OCI-LY1 (cell line): Measurements from ENCODE around the gene LARP6.

Source experiments
- H2AFZ ChIP-seq: fragments of 200-600 bp; sonication (generic), shearing (Covaris generic); 2 replicates; pipeline ENCODE4 v1.6.0; 2014; ENCODE audit warnings: antibody characterized with exemption, mild to moderate bottlenecking, low read length
- H3F3A ChIP-seq: fragments of 200-600 bp; sonication (generic), shearing (Covaris generic); 2 replicates; pipeline ENCODE4 v1.6.0; 2014; ENCODE audit warnings: mild to moderate bottlenecking, antibody characterized with exemption, low read length, moderate library complexity; ENCODE audit not compliant: insufficient read depth
- H3K27ac ChIP-seq: fragments of 200-600 bp; sonication (generic); 2 replicates; pipeline ENCODE4 v1.5.1; 2014; ENCODE audit warnings: low read length, mixed run types, mild to moderate bottlenecking, low read depth; ENCODE audit not compliant: poor library complexity, severe bottlenecking
- H3K27me3 ChIP-seq: fragments of 200-600 bp; sonication (generic); 2 replicates; pipeline ENCODE4 v1.6.0; 2014; ENCODE audit warnings: antibody characterized with exemption, mild to moderate bottlenecking, low read length, moderate library complexity; ENCODE audit not compliant: insufficient read depth
- H3K36me3 ChIP-seq: fragments of 200-600 bp; sonication (generic); 2 replicates; pipeline ENCODE4 v1.6.1; 2014; ENCODE audit warnings: mild to moderate bottlenecking, antibody characterized with exemption, low read length, moderate library complexity, mixed read lengths; ENCODE audit not compliant: insufficient read depth
- H3K4me1 ChIP-seq: fragments of 200-600 bp; sonication (generic); 2 replicates; pipeline ENCODE4 v1.5.1; 2014; ENCODE audit warnings: mild to moderate bottlenecking, low read length, moderate library complexity; ENCODE audit not compliant: insufficient read depth, severe bottlenecking
- H3K4me2 ChIP-seq: fragments of 200-600 bp; sonication (generic), shearing (Covaris generic); 2 replicates; pipeline ENCODE4 v1.6.1; 2014; ENCODE audit warnings: low read length
- H3K4me3 ChIP-seq: fragments of 200-600 bp; sonication (generic); 2 replicates; pipeline ENCODE4 v1.5.1; 2014; ENCODE audit warnings: low read length, low read depth, mild to moderate bottlenecking, mixed read lengths; ENCODE audit not compliant: poor library complexity, severe bottlenecking
- H3K79me2 ChIP-seq: fragments of 200-600 bp; shearing (Covaris generic); 2 replicates; pipeline ENCODE4 v1.6.1; 2016; ENCODE audit warnings: mixed run types, low read length, mixed read lengths; ENCODE audit not compliant: insufficient read depth
- H3K9ac ChIP-seq: fragments of 200-600 bp; sonication (generic), shearing (Covaris generic); 2 replicates; pipeline ENCODE4 v1.6.1; 2014; ENCODE audit warnings: mild to moderate bottlenecking, low read length, mixed read lengths
- H3K9me2 ChIP-seq: fragments of 200-600 bp; sonication (generic), shearing (Covaris generic); 2 replicates; pipeline ENCODE4 v1.6.1; 2014; ENCODE audit warnings: low read depth, mild to moderate bottlenecking, low read length, mixed read lengths
- H3K9me3 ChIP-seq: fragments of 200-600 bp; shearing (Covaris generic); 2 replicates; pipeline ENCODE4 v1.6.1; 2014; ENCODE audit warnings: low read length, mixed read lengths
- H4K20me1 ChIP-seq: fragments of 200-600 bp; sonication (generic), shearing (Covaris generic); 2 replicates; pipeline ENCODE4 v1.6.0; 2016; ENCODE audit warnings: mild to moderate bottlenecking, low read length; ENCODE audit not compliant: insufficient read depth
- EZH2 ChIP-seq: fragments of 200-600 bp; sonication (generic), shearing (Covaris generic); IDR thresholded peaks from 2 replicates; pipeline ENCODE4 v1.8.0; 2017; ENCODE audit warnings: borderline replicate concordance, mixed run types, mild to moderate bottlenecking, antibody characterized with exemption, low read length, moderate library complexity, mixed read lengths
- TF ChIP-seq, protein P1 (sequence below): fragments of 200-600 bp; sonication (generic), shearing (Covaris generic); IDR thresholded peaks from 2 replicates; pipeline ENCODE4 v1.5.1; 2017; ENCODE audit warnings: mild to moderate bottlenecking, antibody characterized with exemption, low read length, moderate library complexity, mixed read lengths

Gene LARP6

DNA sequence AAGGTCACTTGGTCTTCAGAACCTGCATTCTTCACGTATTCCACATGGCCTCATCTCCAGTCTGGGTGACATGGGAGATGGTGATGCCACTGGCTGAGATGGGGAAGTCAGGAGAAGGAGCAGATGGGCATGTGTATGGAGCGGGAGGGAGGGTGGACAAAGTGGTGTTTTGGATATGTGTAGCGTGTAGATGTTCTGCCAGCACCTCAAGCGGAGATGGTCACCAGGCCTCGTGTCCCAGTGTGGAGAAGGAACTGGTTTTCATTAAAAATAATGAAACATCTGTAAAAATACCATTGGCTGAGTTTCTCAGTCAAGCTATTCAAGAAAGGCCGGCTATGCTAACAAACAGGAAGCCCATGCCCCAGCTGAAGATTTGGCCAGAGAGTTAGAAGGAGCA, 26.2 kb downstream of the LARP6 start:
- H3F3A ChIP-seq, result no peaks in the 10 kb centered on the region
- no peaks in the 10 kb centered on the region for H3K79me2 ChIP-seq
- H4K20me1 ChIP-seq, result no peaks in the 10 kb centered on the region
- no peak overlapping the region for H3K4me2 ChIP-seq
- no peak overlapping the region for H3K9ac ChIP-seq
- no peaks in the 10 kb centered on the region for H3K9me2 ChIP-seq
- H3K36me3 ChIP-seq, result no peaks in the 10 kb centered on the region
- no peak overlapping the region for H3K4me3 ChIP-seq
- no peak overlapping the region for H3K27ac ChIP-seq
- no peaks in the 10 kb centered on the region for H3K27me3 ChIP-seq
- no peaks in the 10 kb centered on the region for H3K4me1 ChIP-seq
- no peaks in the 10 kb centered on the region for H3K9me3 ChIP-seq
- TF ChIP-seq, protein P1, sequence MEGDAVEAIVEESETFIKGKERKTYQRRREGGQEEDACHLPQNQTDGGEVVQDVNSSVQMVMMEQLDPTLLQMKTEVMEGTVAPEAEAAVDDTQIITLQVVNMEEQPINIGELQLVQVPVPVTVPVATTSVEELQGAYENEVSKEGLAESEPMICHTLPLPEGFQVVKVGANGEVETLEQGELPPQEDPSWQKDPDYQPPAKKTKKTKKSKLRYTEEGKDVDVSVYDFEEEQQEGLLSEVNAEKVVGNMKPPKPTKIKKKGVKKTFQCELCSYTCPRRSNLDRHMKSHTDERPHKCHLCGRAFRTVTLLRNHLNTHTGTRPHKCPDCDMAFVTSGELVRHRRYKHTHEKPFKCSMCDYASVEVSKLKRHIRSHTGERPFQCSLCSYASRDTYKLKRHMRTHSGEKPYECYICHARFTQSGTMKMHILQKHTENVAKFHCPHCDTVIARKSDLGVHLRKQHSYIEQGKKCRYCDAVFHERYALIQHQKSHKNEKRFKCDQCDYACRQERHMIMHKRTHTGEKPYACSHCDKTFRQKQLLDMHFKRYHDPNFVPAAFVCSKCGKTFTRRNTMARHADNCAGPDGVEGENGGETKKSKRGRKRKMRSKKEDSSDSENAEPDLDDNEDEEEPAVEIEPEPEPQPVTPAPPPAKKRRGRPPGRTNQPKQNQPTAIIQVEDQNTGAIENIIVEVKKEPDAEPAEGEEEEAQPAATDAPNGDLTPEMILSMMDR, result no peak
- no peak for TF ChIP-seq EZH2
- H2AFZ ChIP-seq, result no peak overlapping the region

DNA sequence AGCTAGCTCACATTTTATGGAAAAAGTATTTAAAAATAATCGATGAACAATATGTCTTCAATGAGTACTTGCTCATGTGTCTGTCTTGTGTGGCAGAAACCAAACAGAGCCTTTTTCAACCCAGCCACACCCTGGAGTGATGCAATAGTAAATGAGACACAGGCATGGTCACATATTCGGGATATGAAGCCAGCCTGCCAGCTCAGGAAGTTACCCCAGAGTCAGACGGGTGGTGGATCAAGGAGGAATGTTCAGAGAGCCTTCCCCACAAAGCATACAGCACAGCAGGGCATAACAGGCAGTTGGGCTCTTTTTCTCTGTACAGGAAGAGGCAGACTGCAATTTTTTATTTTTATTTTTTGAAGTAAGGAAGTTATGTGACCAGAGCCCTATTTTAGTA, 27.3 kb downstream of the LARP6 start:
- Histone ChIP-seq H3K27ac (no peak overlapping the region), H3K36me3 (no peaks in the 10 kb centered on the region), H3F3A (no peaks in the 10 kb centered on the region), H3K9me3 (no peaks in the 10 kb centered on the region), H3K27me3 (no peaks in the 10 kb centered on the region), H3K4me2 (no peak overlapping the region), H2AFZ (no peak overlapping the region), H4K20me1 (no peaks in the 10 kb centered on the region), H3K79me2 (no peaks in the 10 kb centered on the region), H3K9me2 (no peaks in the 10 kb centered on the region), H3K4me1 (no peaks in the 10 kb centered on the region), H3K4me3 (no peak overlapping the region), H3K9ac (no peak overlapping the region)
- TF ChIP-seq EZH2, result no peak
- TF ChIP-seq, protein P1, result no peak

DNA sequence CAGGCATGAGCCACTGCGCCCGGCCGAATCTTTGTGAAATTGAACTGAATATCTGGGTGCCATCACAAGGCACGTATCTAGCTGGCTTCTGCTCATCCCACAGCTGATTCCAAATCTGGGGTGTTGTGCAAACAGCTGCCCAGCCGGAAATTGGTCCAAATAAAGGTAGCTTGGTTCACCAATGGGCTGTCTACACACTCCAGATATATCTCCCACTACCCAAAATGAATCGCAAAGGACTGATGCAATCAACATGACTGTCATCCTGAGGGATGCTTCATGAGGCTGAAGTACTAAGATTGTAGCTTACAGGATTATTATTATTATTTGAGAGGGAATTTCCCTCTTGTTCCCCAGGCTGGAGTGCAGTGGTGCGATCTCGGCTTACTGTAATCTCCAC, 28.1 kb downstream of the LARP6 start:
- no peaks in the 10 kb centered on the region for H3K9me3 ChIP-seq
- H3K27me3 ChIP-seq, result no peaks in the 10 kb centered on the region
- no peaks in the 10 kb centered on the region for H3K4me1 ChIP-seq
- H3K9ac ChIP-seq, result no peak overlapping the region
- H3F3A ChIP-seq, result no peaks in the 10 kb centered on the region
- no peak overlapping the region for H3K4me2 ChIP-seq
- no peak overlapping the region for H3K27ac ChIP-seq
- no peaks in the 10 kb centered on the region for H3K79me2 ChIP-seq
- no peaks in the 10 kb centered on the region for H3K36me3 ChIP-seq
- no peaks in the 10 kb centered on the region for H4K20me1 ChIP-seq
- H3K9me2 ChIP-seq, result no peaks in the 10 kb centered on the region
- H2AFZ ChIP-seq, result no peak overlapping the region
- no peak overlapping the region for H3K4me3 ChIP-seq
- TF ChIP-seq, protein P1, result no peak
- no peak for TF ChIP-seq EZH2
